PC-3 (cell line): ENCODE results near the gene DNAAF2.

ENCODE experiments used
- EZH2 ChIP-seq: fragments of 300-600 bp; sonication (generic); IDR thresholded peaks from one replicate; pipeline ENCODE4 v1.6.1; 2017; ENCODE audit warnings: antibody characterized with exemption, mild to moderate bottlenecking, low read length; ENCODE audit not compliant: unreplicated experiment
- EZH2phosphoT487 ChIP-seq: fragments of 300-600 bp; sonication (generic); IDR thresholded peaks from 2 replicates; pipeline ENCODE4 v1.6.1; 2018; ENCODE audit warnings: mild to moderate bottlenecking, antibody characterized with exemption, low read length, borderline replicate concordance

DNA sequence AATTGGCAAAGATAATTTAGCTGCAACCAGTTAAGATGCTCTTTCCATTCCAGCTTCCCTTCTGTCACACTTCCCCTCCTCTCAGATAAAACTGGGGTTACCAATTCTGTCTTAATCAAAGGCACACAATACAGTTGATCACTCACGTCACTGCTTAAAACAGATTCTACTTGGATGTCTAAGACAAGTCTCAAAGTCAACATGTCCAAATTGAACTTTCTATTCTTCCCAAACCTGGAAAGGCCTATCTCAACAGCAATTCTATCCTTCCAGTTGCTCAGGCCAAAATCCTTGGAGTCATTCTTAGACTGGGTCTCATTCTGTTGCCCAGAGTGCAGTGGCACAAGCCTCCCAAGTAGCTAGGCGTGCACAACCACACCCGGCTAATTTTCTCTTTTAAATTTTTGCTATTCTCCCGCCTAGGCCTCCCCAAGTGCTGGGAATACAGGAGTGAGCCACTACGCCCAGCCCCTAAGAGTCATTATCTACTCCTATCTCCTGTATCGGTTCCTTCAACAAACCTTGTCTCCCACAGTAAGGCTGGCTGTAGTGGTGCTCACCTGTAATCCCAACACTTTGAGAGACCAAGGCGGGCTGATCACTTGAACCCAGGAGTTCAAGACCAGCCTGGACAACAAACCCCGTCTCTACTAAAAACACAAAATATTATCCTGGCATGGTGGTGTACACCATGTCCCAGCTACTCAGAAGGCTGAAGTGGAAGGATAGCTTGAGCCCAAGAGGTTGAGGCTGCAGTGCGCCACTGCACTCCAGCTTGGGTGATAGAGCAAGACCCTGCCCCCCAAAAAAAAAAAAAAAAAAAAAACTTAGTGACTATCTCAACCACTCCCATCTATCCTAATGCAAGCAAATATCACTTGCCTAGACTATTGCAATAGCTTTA, 53.6 kb downstream of the DNAAF2 start:
- TF ChIP-seq EZH2 (no peak), EZH2phosphoT487 (no peak)
